Activated CD4-positive, alpha-beta T cell treated with anti-CD3 and anti-CD28 coated beads for 24 hours (primary cell): Measurements from ENCODE around the gene TGFBR3L.
"Not testable (repeated sequence)": the region's sequence is repeated elsewhere in the genome, so short reads cannot be mapped to it uniquely, and the experiment has no call there.

Experiments used
- DNase-seq, 2 donors: peaks; one replicate each; pipeline ENCODE4 v3.0.0-alpha.2; 2020; ENCODE audit warnings: low read depth in 2 of 2

The TGFBR3L gene

DNA sequence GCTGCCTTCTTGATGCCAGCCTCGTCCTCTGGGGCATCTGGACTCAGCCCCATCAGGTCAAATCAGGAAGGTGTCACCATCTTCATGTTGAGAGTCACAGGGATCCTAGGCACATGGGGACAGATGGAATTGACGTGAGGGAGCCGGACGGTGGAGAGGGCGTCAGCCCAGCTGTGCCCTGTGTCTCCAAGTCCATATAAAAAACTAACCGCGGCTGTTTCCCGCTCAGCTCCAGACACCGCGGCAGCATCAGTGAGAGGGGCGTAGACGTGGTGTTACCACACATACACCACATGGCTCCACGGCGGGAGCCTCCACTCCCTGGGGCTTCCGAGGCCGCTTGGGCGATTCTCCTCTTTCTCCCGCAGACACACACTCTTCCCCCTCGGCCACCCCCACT, 34.8 kb upstream of the TGFBR3L start:
- DNase-seq = no peak

DNA sequence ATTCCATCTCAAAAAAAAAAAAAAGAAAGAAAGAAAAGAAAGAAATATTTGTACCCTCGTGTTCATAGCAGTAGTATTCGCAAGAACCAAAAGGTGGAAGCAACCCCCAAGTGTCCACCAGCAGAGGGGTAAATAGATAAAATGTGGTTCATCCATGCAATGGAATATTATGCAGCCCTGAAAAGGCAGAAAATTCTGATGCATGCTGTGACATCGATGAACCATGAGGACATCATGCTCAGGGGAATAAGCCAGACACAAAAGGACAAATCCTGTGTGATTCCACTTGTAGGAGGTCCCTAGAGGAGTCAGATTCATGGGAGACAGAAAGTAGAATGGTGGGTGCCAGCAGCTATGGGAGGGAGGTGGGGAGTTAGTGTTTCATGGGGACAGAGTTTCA, 32.7 kb upstream of the TGFBR3L start:
- no peak for DNase-seq

GRCh38 chr19:7883105-7883504, 31.5 kb upstream of the TGFBR3L start:
- DNase-seq = no peak

DNA sequence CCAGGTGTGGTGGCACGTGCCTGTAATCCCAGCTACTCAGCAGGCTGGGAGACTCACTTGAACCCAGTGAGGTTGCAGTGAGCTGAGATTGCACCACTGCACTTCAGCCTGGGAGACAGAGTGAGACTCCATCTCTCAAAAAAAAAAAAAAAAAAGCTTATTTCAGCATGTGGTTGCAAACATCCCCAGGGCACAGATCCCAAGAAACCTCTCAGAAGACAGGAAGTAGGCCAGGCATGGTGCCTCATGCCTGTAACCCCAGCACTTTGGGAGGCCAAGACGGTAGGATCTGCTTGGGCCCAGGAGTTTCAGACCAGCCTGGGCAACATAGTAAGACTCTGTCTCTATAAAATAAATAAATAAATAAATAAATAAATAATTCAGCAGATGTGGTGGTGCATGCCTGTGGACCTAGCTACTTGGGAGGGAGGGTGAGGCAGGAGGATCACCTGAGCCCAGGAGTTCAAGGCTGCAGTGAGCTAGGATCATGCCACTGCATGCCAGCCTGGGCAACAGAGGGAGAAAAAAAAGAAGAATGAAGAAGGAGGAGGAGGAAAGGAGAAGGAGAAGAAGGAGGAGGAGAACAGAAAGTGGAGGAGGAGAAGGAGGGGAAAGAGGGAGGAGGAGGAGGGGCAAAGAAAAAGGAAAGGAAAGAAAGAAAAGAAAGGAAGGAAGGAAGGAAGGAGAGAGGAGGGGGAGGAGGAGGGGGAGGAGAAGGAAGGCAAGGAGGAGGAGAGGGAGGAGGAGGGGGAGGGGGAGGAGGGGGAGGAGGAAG, 30.6 kb upstream of the TGFBR3L start:
- DNase-seq = no peak

DNA sequence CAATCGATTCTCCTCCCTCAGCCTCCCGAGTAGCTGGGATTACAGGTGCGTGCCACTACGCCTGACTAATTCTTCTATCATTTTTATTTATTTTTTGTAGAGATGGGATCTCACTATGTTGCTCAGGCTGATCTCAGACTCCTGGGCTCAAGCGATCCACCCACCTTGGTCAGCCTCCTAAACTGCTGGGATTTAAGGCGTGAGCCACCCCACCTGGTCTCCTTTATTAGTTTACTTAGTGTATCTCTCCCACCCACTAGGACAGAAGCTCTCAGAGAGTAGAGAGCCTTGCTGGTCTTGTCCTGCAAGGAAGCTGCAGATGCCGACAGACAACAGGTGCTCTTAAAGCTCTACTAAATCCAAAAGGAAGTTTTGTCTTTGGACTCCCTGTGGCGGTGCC, 28.8 kb upstream of the TGFBR3L start:
- DNase-seq = no peak

GRCh38 chr19:7887408-7888144, 27.1 kb upstream of the TGFBR3L start:
- no peak for DNase-seq

DNA sequence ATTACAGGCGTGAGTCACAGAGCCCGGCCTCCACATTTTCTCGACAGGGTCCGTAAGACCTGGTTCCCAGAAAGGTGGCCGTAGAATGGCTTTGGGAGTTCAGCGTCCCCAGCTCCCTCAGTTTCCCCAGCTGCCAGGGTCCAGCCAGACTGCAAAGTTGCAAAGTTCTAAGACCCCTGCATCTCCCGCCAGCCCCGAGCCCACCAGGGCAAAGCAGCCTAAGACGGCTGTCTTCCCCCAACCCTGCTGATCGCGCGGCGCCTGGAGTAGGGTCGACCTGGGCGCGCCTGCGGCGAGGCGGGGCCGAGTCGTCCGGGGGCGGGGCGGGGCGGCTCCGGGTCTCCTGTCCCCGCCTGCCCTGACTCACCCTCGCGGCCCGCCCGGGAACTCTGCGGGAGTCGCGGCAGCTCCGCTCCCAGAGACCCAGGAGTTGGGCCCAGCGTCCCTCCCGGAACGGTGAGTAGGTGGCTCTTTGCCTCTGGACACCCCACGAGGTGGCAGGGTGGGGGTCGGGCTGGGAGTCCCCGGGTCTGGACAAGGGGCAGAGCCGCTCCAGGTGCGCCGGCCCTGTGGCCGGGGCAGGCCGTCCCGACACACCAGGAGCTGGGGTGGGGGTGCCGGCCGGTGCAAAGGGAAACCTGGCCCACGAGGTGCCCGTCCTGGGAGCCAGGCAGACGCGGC, 26.3 kb upstream of the TGFBR3L start, which contains the start of gene LRRC8E:
TSS of gene LRRC8E (plus strand) at position 366 of the 681 bp plus-strand sequence. CDS start 7,094 bp downstream, outside the sequence.
- peak in 1 of 2 donors; percentile 46 for DNase-seq

GRCh38 chr19:7888826-7889217, 25.8 kb upstream of the TGFBR3L start:
- DNase-seq = no peak

GRCh38 chr19:7893362-7894101, 21.1 kb upstream of the TGFBR3L start:
- DNase-seq = not testable (repeated sequence)

DNA sequence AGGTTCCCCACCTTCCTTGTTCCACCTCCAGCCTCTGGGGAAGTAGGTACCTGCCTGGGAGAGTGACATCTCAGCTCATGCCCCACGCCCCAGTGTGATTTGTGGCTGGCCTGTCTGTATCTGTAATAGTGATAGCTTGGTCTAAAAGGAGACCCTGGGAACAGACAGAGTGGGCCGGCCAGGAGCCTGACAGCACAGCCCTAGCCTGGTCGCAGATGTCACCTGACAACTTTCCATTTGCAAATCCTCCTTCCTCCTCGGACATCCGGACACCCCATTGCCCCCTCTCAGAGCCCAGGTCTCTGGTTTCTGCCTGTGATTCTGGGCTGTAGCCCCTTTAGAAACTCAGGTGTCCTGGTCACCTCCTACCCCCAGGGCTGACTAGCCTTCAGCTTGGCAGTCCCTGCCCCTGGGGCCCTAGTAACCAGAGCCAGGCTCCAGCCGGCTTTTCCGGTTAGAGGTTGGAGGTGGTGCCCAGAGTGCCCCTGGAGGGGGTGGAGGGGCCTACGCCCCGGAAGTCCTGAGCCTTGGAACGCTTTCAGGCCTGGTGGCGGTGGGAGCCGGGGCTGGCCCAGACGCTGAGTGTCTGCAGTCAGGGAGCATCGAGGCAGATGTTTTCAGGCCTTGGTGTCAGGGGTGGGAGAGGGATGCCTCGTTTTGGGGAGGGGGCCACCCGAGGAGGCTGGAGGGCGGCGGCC, 19.9 kb upstream of the TGFBR3L start:
- DNase-seq = no peak

DNA sequence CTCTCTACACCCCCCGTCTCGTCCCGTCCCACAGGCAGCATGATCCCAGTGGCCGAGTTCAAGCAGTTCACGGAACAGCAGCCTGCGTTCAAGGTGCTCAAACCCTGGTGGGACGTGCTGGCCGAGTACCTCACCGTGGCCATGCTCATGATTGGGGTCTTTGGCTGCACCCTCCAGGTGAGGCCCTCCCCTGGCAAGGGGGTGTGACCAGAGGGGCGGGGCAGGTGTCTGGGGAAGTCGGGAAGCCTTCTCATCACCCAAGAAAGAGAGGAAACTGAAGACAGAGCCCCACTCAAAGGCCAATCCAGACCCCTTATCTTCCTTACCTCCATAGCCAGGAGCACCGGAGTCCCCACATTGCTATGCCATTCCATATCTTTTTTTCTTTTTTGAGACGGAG, 19.1 kb upstream of the TGFBR3L start:
- DNase-seq = no peak

DNA sequence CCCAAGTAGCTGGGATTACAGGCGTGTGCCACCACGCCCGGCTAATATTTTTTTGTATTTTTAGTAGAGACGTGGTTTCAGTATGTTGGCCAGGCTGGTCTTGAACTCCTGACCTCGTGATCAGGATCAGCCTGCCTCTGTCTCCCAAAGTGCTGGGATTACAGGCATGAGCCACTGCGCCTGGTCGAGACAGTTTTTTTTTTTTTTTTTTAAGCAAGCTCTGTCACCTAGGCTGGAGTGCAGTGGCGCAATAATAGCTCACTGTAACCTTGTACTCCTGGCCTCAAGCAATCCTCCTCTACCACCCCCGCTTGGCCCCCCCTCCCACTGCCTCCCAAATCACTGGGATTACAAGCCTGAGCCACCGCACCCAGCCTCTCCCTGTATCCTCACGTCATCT, 17.3 kb upstream of the TGFBR3L start:
- DNase-seq = no peak

- DNase-seq = no peak
Observed at GRCh38 chr19:7898967-7899366, 15.7 kb upstream of the TGFBR3L start.

DNA sequence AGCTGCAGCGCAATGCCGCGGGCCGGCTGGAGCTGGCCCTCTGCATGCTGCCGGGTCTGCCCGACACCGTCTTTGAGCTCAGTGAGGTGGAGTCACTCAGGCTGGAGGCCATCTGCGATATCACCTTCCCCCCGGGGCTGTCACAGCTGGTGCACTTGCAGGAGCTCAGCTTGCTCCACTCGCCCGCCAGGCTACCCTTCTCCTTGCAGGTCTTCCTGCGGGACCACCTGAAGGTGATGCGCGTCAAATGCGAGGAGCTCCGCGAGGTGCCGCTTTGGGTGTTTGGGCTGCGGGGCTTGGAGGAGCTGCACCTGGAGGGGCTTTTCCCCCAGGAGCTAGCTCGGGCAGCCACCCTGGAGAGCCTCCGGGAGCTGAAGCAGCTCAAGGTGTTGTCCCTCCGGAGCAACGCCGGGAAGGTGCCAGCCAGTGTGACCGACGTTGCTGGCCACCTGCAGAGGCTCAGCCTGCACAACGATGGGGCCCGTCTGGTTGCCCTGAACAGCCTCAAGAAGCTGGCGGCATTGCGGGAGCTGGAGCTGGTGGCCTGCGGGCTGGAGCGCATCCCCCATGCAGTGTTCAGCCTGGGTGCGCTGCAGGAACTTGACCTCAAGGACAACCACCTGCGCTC, 14.8 kb upstream of the TGFBR3L start:
- no peak for DNase-seq

- no peak for DNase-seq
Observed at GRCh38 chr19:7900401-7900870, 14.2 kb upstream of the TGFBR3L start.

- DNase-seq = no peak
Observed at GRCh38 chr19:7900931-7901330, 13.7 kb upstream of the TGFBR3L start.

GRCh38 chr19:7901337-7901736, 13.3 kb upstream of the TGFBR3L start:
- no peak for DNase-seq

- DNase-seq = no peak
Observed at GRCh38 chr19:7902796-7903243, 11.8 kb upstream of the TGFBR3L start.

DNA sequence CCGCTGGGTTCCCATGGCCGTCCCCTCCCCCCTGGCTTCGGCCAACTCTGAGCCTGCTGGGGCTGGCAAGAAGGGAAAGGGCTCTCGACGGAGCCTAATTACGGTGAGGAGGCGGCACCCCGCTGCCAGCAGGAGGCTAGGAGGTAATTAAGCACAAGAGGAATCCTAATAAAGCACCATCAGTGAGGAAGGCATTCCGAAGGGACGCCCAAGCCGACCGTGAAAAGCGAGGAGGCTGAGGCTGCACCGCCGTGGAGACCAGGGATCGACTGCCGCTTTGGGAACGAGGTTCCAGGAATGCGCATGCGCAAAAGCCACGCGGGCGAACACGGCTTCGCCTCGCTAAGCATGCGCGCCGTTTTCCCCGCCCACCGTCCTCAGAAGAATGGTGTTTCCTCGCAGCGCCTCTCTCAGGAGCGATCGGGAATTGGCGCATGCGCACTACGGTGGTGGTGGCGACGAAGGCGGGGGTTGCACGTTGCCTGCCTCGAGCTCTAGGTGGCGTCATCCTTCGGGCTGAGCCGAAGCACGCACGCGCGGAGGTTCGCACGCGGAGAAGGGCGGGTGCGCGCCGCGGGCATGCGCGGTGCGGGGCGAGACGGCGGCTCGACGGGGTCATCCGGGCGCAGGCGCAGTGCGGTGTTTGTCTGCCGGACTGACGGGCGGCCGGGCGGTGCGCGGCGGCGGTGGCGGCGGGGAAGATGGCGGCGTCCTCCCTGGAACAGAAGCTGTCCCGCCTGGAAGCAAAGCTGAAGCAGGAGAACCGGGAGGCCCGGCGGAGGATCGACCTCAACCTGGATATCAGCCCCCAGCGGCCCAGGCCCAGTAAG, 11.2 kb upstream of the TGFBR3L start, which contains the start of gene MAP2K7:
TSS of gene MAP2K7 (plus strand) at position 634 of the 830 bp plus-strand sequence. CDS start at position 702, 68 bp downstream.
- DNase-seq = peak; percentile 100
